ENCODE results near the gene GSTO2. TPM values are rescaled to one million over a fixed set of nuclear protein-coding genes. Genes with fewer than 3 reads are reported as not detected.

The GSTO2 gene
- 10 to 100 TPM; 19.9 to 29.8 (median 22.6) TPM for total RNA-seq

DNA sequence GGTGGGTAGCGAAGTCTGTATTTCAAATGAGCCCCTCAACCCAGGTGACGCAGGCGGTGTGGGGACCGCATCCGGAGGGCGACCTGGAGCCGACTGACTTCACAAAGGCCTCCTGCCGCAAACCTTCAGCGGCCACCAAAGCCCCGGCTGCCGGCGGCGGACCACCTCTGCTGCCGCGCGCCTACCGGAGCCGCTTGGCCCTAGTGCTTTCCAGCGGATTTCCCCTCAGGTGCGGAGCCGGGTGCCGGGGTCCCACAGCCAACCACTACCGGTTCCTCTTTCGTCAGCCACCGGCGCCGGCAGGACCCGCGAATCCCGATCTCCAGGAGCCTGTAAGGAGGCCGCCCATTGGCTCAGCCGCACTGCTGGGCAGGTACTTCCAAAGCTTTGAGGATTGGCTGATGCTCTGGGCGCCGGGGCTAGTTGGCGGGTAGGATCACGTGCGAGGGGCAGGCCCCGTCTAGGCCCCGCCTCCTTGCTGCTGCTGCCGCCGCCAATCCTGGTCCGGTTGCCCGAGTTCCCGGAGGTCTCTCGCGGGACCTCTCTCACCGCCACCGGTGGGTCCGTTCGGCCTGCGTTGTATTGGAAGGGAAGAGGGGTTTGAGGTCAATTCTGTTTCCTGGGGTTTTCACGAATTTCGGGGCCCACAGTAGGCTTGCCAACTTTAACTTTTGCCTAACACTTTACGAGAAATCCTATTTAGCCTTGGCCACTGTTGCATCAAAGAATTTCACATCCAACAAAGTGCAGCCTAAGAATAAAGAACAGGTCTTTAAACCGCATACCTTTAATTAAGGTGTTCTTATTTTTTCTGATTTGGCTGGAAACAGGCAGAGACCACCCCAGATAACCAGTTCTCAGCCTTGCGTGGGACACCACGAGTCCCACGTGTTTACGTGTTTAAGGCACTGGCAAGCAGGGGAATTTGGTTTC, at the start of gene GSTO2:
Gene GSTO2 (plus strand): TSS at position 472 of the 933 bp plus-strand sequence. CDS start 5,732 bp downstream, outside the sequence.
- 1 to 4% methylated on average over 45 to 59 of the region's 59 CpGs for WGBS, 2 donors
- TF ChIP-seq, protein P1, sequence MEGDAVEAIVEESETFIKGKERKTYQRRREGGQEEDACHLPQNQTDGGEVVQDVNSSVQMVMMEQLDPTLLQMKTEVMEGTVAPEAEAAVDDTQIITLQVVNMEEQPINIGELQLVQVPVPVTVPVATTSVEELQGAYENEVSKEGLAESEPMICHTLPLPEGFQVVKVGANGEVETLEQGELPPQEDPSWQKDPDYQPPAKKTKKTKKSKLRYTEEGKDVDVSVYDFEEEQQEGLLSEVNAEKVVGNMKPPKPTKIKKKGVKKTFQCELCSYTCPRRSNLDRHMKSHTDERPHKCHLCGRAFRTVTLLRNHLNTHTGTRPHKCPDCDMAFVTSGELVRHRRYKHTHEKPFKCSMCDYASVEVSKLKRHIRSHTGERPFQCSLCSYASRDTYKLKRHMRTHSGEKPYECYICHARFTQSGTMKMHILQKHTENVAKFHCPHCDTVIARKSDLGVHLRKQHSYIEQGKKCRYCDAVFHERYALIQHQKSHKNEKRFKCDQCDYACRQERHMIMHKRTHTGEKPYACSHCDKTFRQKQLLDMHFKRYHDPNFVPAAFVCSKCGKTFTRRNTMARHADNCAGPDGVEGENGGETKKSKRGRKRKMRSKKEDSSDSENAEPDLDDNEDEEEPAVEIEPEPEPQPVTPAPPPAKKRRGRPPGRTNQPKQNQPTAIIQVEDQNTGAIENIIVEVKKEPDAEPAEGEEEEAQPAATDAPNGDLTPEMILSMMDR (IDR thresholded peaks at IDR 0.05), result no peak
- no peak for TF ChIP-seq POLR2A (IDR thresholded peaks at IDR 0.05)
- peak within 1 kb of the TSS; percentile 60 for H3K4me3 ChIP-seq (ENCODE audit: low read depth, poor library complexity, severe bottlenecking)
- intact Hi-C loops (cut with DNase I; ENCODE audit: low total_unique reads), result no loop called here
- peak; percentile 99 to 100 for DNase-seq (ENCODE audit: low spot score in 2 of 2)

DNA sequence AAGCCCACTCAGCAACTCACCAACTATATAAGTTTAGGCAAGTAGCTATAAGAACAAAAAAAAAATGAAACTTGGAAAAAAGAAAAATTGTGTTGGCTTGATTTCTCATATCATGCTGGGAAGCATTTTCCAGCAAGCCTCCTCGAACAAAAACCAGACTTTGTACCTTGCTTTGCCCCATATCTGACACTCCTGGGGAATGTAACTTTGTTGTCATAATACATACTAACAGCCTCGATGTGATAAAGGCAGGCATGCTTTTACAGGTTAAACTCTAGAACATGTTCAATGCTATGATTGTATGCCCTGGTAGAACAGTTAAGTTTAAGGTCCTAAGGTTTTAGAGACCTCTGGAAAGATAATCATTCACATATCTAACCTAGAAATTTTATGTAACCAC, 48.5 kb upstream of the GSTO2 start:
- TF ChIP-seq POLR2A (IDR thresholded peaks at IDR 0.05), result no peak
- TF ChIP-seq, protein P1 (IDR thresholded peaks at IDR 0.05), result no peak
- intact Hi-C loops (cut with DNase I; ENCODE audit: low total_unique reads), result no loop called here
- WGBS, 2 donors, result 52 to 54% methylated on average over 2 of the region's 2 CpGs
- DNase-seq (ENCODE audit: low spot score in 2 of 2), result no peak
- H3K4me3 ChIP-seq (ENCODE audit: low read depth, poor library complexity, severe bottlenecking), result no peak overlapping the region

DNA sequence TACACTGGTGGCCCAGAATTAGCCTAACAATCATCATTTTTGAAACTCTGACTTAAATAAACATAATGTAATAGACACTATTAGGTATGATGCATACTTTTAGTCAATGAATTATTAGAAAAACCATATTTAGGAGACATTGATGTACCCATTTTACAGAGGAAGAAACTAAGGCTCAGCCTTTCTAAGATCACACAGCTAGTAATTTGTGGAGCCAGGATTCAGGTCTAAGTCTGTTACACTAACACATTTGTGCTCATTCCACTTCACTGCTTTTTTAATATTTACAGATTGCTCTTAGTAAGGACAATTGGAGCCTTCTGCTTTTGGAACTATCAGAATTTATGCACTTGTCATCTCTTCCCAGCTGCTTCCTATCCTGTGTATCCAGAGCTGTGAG, 45.7 kb upstream of the GSTO2 start:
- H3K4me3 ChIP-seq (ENCODE audit: low read depth, poor library complexity, severe bottlenecking), result no peak overlapping the region
- TF ChIP-seq POLR2A (IDR thresholded peaks at IDR 0.05), result no peak
- TF ChIP-seq, protein P1 (IDR thresholded peaks at IDR 0.05), result no peak
- intact Hi-C loops (cut with DNase I; ENCODE audit: low total_unique reads), result no loop called here
- no peak for DNase-seq (ENCODE audit: low spot score in 2 of 2)

DNA sequence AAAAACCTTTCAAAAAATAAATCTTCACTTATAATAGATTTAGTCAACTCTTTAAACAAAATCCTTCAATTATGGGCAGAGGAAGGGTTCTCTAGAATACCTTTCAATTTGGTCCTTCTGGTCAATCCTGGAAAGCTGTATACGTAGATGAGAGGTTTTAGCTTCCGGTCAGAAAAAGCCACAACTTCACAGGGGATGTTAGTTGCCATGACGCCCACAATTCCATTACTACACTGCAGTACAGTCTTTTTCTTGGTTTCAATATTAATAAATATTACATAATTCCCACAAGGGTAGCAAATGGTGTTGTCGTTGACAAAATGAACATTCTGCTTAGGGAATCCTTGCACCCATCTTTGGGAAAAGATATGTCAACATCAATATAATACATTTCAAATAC, 38.5 kb upstream of the GSTO2 start:
- intact Hi-C loops (cut with DNase I; ENCODE audit: low total_unique reads), result no loop called here
- DNase-seq (ENCODE audit: low spot score in 2 of 2), result no peak
- H3K4me3 ChIP-seq (ENCODE audit: low read depth, poor library complexity, severe bottlenecking), result no peak overlapping the region
- TF ChIP-seq, protein P1 (IDR thresholded peaks at IDR 0.05), result no peak
- no peak for TF ChIP-seq POLR2A (IDR thresholded peaks at IDR 0.05)
- 79 to 83% methylated on average over 4 of the region's 4 CpGs for WGBS, 2 donors

DNA sequence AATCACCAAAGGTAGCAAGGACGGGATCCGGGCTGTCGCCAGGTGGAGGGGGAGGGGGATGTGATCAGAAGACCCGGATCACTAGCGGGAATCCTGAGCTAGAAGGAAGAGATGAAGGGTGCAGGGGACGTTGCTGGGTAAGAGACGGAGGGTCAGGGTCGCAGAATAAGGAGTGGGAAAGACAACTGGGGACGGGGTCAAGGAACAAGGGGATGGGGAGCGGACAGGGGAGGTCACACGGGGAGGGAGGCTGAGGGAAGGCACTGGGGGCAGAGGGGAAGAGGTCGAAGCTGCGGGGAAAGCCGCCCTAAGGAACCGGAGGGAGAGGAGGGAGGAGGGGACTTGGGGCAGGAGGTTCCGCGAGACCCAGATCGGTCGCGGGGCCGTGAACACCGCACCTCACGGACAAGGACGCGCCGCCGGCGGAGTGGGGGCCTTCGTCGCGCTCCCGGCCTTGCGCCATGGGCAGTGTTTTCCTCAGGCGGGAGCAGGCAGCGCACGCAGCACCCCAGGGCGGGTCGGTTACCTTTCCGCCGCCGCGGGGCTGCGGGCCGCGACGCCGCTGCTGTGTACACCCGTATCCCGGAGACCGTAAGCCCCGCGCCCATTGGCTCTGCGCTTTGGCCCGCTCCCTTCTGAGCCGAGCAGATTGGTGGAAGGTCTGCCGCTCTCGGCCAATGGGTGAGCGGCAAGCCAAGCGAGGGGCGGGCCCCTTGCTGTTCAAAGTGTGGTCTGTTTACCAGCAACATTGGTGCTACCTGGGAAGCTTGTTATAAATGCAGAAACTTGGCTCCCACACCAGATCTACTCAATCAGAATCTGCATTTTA, 37.0 kb upstream of the GSTO2 start, which contains the start of gene CFAP43:
Gene CFAP43 (minus strand): TSS at position 581 of the 829 bp plus-strand sequence. CDS start 118 bp downstream, at position 463.
- WGBS, 2 donors, result 1% methylated on average over 31 to 55 of the region's 60 CpGs
- TF ChIP-seq POLR2A (IDR thresholded peaks at IDR 0.05), result no peak
- TF ChIP-seq, protein P1 (IDR thresholded peaks at IDR 0.05), result no peak
- peak; percentile 98 to 100 for DNase-seq (ENCODE audit: low spot score in 2 of 2)
- intact Hi-C loops (cut with DNase I; ENCODE audit: low total_unique reads), result no loop called here
- H3K4me3 ChIP-seq (ENCODE audit: low read depth, poor library complexity, severe bottlenecking), result peak within 1 kb of the TSS; percentile 43

Data from lower leg skin (tissue), 4 donors.